Activated T-helper 17 cell treated with anti-CD3 and anti-CD28 coated beads, Interleukin-2, amount 50 U/mL, for 72 hours (primary cell): ENCODE measurements around the gene TEX48. TPM values are rescaled to one million over a fixed set of nuclear protein-coding genes. Genes with fewer than 3 reads are reported as not detected.

ENCODE experiments used
- ATAC-seq: fragments of 150-1000 bp; cut with Tn5 transposase; replicated peaks from 2 replicates; pipeline ENCODE4 v1.10.0; 2021; ENCODE audit warnings: mild to moderate bottlenecking, moderate library complexity
- H3K27ac Mint-ChIP-seq: one replicate; pipeline ENCODE4 v1.8.0; 2022; ENCODE audit warnings: mixed read lengths
- H3K27me3 Mint-ChIP-seq: one replicate; pipeline ENCODE4 v1.8.0; 2022; ENCODE audit warnings: mixed read lengths
- H3K36me3 Mint-ChIP-seq: one replicate; pipeline ENCODE4 v1.8.0; 2022; ENCODE audit warnings: low read depth, mild to moderate bottlenecking, mixed read lengths
- H3K4me1 Mint-ChIP-seq: one replicate; pipeline ENCODE4 v1.8.0; 2022; ENCODE audit warnings: mixed read lengths
- H3K4me3 Mint-ChIP-seq: one replicate; pipeline ENCODE4 v1.8.0; 2022; ENCODE audit warnings: mild to moderate bottlenecking, mixed read lengths
- H3K9me3 Mint-ChIP-seq: one replicate; pipeline ENCODE4 v1.8.0; 2022; ENCODE audit warnings: mixed read lengths
- total RNA-seq, 2 donors: library from RNA; stranded (reverse); gene quantifications; one replicate each; pipeline ENCODE4 v1.2.3, GENCODE V29; 2022

Gene TEX48
- total RNA-seq, 2 donors from 2014 or later: 0.42 to 0.67 TPM

DNA sequence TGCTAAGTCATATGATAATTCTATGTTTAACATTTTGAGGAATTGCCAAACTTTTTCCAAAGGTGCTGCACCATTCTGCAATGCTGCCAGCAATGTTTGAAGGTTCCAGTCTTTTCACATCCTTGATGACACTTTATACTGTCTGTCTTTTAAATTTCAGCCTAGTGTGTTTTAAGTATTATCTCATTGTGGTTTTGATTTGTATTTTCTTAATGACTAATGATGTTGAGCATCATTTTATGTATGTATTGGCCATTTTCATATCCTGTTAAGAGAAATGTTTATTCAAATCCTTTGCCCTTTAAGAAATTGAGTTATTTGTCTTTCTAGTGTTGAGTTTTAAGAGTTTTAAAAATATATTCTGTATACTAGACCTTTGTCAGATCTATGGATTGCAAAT lies 5.0 kb upstream of the TEX48 start:
- Mint-ChIP-seq H3K4me1 (peaks cover 52% of the 10 kb centered on the region), H3K36me3 (peaks cover 46% of the 10 kb centered on the region), H3K9me3 (no peaks in the 10 kb centered on the region), H3K27me3 (no peaks in the 10 kb centered on the region), H3K4me3 (peak overlapping the region; percentile 76), H3K27ac (peak overlapping the region; percentile 89)
- ATAC-seq: no peak

GRCh38 chr9:114685951-114686350 lies 4.0 kb upstream of the TEX48 start:
- Mint-ChIP-seq H3K4me3 (peak overlapping the region; percentile 76), H3K27ac (peak overlapping the region; percentile 89), H3K9me3 (no peaks in the 10 kb centered on the region), H3K36me3 (peaks cover 37% of the 10 kb centered on the region), H3K27me3 (no peaks in the 10 kb centered on the region), H3K4me1 (peaks cover 50% of the 10 kb centered on the region)
- ATAC-seq: peak; percentile 8

DNA sequence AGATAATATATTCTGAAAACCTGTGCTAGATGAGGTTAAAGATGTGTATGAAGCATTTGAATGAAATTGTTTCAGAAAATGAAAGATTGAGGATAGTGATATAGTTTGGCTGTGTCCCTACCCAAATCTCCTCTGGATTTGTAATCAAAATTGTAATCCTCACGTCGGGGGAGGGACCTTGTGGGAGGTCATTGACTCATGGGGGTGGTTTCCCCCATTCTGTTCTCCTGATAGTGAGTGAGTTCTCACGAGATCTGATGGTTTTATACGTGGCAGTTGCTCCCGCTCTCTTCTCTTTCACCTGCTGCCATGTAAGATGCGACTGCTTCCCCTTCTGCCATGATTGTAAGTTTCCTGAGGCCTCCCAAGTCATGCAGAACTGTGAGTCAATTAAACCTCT lies 2.0 kb upstream of the TEX48 start:
- peak overlapping the region; percentile 58 for H3K27ac Mint-ChIP-seq
- peaks cover 33% of the 10 kb centered on the region for H3K36me3 Mint-ChIP-seq
- H3K9me3 Mint-ChIP-seq: no peaks in the 10 kb centered on the region
- no peaks in the 10 kb centered on the region for H3K27me3 Mint-ChIP-seq
- peak overlapping the region; percentile 49 for H3K4me3 Mint-ChIP-seq
- H3K4me1 Mint-ChIP-seq: peaks cover 42% of the 10 kb centered on the region
- ATAC-seq: peak; percentile 17

- Mint-ChIP-seq H3K36me3 (peaks cover 29% of the 10 kb centered on the region), H3K4me1 (peaks cover 37% of the 10 kb centered on the region), H3K9me3 (no peaks in the 10 kb centered on the region), H3K4me3 (no peak overlapping the region), H3K27me3 (peaks cover 4% of the 10 kb centered on the region), H3K27ac (no peak overlapping the region)
- no peak for ATAC-seq
These were observed 854 bp upstream of the TEX48 start for GRCh38 chr9:114682846-114683245.

DNA sequence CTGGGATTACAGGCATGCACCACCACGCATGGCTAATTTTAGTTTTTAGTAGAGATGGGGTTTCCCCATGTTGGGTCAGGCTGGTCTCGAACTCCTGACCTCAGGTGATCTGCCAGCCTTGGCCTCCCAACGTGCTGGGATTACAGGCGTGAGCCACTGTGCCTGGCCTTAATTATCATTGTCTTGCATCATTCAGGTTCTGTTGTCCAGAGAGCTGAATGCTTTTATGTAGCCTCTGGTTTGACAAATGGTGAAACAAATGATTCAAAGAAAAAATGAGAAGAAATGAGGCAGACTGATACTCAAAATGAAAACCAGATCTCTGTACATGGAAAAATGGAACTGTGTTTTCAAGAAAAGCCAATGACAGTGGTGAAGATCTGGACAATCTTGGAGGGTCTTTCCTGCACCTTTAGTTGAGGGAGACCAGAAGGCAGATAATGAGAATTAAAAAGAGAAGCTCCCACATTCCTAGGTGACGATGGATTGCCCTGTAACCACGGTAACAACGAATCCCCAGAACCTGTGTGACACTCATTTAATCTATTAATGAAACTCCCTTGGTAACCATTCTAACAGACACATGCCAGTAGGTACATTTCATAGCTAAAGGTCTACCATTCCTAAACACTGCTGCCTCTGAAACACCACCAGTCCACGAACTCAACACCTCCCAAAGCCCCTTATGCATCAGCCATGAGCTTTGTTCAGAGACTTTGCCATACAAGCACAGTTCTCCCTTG lies 1.6 kb downstream of the TEX48 start:
- peaks cover 21% of the 10 kb centered on the region for H3K4me1 Mint-ChIP-seq
- H3K27me3 Mint-ChIP-seq: peaks cover 9% of the 10 kb centered on the region
- ATAC-seq: peak; percentile 13
- peaks cover 7% of the 10 kb centered on the region for H3K36me3 Mint-ChIP-seq
- H3K9me3 Mint-ChIP-seq: no peaks in the 10 kb centered on the region
- peak overlapping the region; percentile 12 for H3K4me3 Mint-ChIP-seq
- H3K27ac Mint-ChIP-seq: peak overlapping the region; percentile 71

GRCh38 chr9:114678795-114679194 lies 3.2 kb downstream of the TEX48 start:
- peaks cover 14% of the 10 kb centered on the region for H3K4me1 Mint-ChIP-seq
- no peaks in the 10 kb centered on the region for H3K36me3 Mint-ChIP-seq
- no peak for ATAC-seq
- H3K4me3 Mint-ChIP-seq: no peak overlapping the region
- peaks cover 11% of the 10 kb centered on the region for H3K27me3 Mint-ChIP-seq
- no peak overlapping the region for H3K27ac Mint-ChIP-seq
- H3K9me3 Mint-ChIP-seq: no peaks in the 10 kb centered on the region

DNA sequence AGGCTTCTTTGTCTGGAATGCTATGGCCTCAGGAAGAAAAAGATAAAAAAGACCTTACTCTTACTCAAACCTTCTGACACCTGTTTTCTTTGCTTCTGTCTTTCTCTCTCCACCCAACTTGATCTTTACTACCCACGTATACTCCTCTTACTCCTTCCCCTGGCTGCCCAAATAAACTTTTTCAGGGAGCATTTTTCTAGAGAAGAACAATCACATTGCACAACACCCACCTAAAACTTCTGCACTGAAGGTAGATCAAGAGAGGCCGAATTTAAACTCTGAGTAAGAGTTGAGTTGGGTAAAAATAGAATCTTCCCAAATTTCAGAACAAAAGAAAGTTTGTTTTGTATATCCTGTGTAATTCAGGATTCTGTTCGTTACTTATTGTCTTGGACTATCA lies 3.9 kb downstream of the TEX48 start:
- Mint-ChIP-seq H3K27ac (no peak overlapping the region), H3K4me3 (no peak overlapping the region), H3K27me3 (peaks cover 11% of the 10 kb centered on the region), H3K4me1 (peaks cover 14% of the 10 kb centered on the region), H3K36me3 (no peaks in the 10 kb centered on the region), H3K9me3 (no peaks in the 10 kb centered on the region)
- no peak for ATAC-seq

DNA sequence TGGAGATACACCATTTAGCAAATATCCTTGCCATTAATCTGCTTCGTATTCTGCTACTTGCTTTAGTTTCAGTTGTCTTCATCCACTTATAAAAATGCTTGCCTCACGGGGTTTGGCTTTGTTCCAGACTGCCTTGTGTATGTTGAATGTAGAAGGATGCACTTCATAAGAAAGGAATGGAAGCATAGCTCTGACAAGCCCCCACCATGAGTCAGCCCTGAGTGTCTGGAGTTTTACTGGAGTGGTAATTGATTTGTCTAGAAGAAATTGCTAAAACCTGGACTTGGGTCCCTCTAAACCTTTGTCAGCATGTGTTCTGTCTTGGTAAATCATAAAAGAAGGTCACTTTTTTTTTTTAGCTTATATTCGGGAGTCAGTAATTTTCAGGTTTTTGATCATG lies 4.6 kb downstream of the TEX48 start:
- Mint-ChIP-seq H3K27ac (no peak overlapping the region), H3K9me3 (no peaks in the 10 kb centered on the region), H3K4me1 (peaks cover 14% of the 10 kb centered on the region), H3K36me3 (no peaks in the 10 kb centered on the region), H3K4me3 (no peak overlapping the region), H3K27me3 (peaks cover 11% of the 10 kb centered on the region)
- ATAC-seq: no peak

- Mint-ChIP-seq H3K27me3 (peaks cover 11% of the 10 kb centered on the region), H3K27ac (no peak overlapping the region), H3K36me3 (no peaks in the 10 kb centered on the region), H3K4me3 (no peak overlapping the region), H3K9me3 (no peaks in the 10 kb centered on the region), H3K4me1 (peaks cover 14% of the 10 kb centered on the region)
- no peak for ATAC-seq
These were observed 5.1 kb downstream of the TEX48 start for GRCh38 chr9:114676901-114677300.

GRCh38 chr9:114674798-114675540 lies 7.0 kb downstream of the TEX48 start:
- no peaks in the 10 kb centered on the region for H3K4me1 Mint-ChIP-seq
- H3K36me3 Mint-ChIP-seq: no peaks in the 10 kb centered on the region
- H3K4me3 Mint-ChIP-seq: no peak overlapping the region
- no peaks in the 10 kb centered on the region for H3K9me3 Mint-ChIP-seq
- ATAC-seq: peak; percentile 56
- peaks cover 13% of the 10 kb centered on the region for H3K27me3 Mint-ChIP-seq
- H3K27ac Mint-ChIP-seq: peak overlapping the region; percentile 14

GRCh38 chr9:114674076-114674797 lies 7.8 kb downstream of the TEX48 start:
- no peaks in the 10 kb centered on the region for H3K4me1 Mint-ChIP-seq
- peak overlapping the region; percentile 14 for H3K27ac Mint-ChIP-seq
- no peaks in the 10 kb centered on the region for H3K36me3 Mint-ChIP-seq
- peaks cover 13% of the 10 kb centered on the region for H3K27me3 Mint-ChIP-seq
- no peak overlapping the region for H3K4me3 Mint-ChIP-seq
- H3K9me3 Mint-ChIP-seq: no peaks in the 10 kb centered on the region
- no peak for ATAC-seq

- ATAC-seq: no peak
These were observed 10.4 kb downstream of the TEX48 start for GRCh38 chr9:114671605-114672004.

GRCh38 chr9:114669961-114670360 lies 12.0 kb downstream of the TEX48 start:
- Mint-ChIP-seq H3K9me3 (no peaks in the 10 kb centered on the region), H3K27me3 (peaks cover 3% of the 10 kb centered on the region), H3K27ac (no peak overlapping the region), H3K4me1 (peaks cover 5% of the 10 kb centered on the region), H3K4me3 (no peak overlapping the region), H3K36me3 (no peaks in the 10 kb centered on the region)
- no peak for ATAC-seq

More at GRCh38 chr9:114671605-114672004, 10.4 kb downstream of the TEX48 start:
- H3K36me3 Mint-ChIP-seq: no peaks in the 10 kb centered on the region
- H3K4me1 Mint-ChIP-seq: peaks cover 3% of the 10 kb centered on the region
- peaks cover 8% of the 10 kb centered on the region for H3K27me3 Mint-ChIP-seq
- H3K9me3 Mint-ChIP-seq: no peaks in the 10 kb centered on the region
- H3K27ac Mint-ChIP-seq: no peak overlapping the region
- H3K4me3 Mint-ChIP-seq: no peak overlapping the region

DNA sequence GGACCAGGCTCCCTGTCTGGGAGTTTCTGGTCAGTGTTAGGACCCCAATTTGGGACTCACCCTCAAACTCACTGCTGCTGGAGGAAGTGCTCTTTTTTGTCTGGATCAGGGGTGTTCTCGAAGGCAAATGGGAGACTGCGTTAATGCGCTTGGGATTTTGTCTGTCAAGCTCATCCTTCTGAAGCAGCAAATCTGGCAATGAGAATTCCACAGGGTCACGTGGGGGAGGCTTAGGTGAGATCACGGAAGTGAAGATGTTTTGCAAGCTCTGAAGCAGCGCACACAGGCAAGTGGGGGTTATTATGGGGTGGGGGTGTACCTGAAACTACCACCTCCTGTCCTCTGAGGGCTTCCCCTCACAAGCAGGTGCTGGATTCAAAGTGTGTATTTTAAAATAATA lies 13.8 kb downstream of the TEX48 start:
- ATAC-seq: no peak
- peaks cover 3% of the 10 kb centered on the region for H3K27me3 Mint-ChIP-seq
- H3K9me3 Mint-ChIP-seq: no peaks in the 10 kb centered on the region
- H3K4me3 Mint-ChIP-seq: no peak overlapping the region
- H3K27ac Mint-ChIP-seq: no peak overlapping the region
- H3K36me3 Mint-ChIP-seq: no peaks in the 10 kb centered on the region
- H3K4me1 Mint-ChIP-seq: peaks cover 5% of the 10 kb centered on the region
